ENCODE data around the gene TNRC6A. TPM values are rescaled to one million over a fixed set of nuclear protein-coding genes. Genes with fewer than 3 reads are reported as not detected.

TNRC6A gene
- total and polyA plus RNA-seq, 2 of the 13 experiments (the other 11 are each of a cell fraction or from before 2014, with no cell fraction given) = 30.9 to 43.6 TPM

DNA sequence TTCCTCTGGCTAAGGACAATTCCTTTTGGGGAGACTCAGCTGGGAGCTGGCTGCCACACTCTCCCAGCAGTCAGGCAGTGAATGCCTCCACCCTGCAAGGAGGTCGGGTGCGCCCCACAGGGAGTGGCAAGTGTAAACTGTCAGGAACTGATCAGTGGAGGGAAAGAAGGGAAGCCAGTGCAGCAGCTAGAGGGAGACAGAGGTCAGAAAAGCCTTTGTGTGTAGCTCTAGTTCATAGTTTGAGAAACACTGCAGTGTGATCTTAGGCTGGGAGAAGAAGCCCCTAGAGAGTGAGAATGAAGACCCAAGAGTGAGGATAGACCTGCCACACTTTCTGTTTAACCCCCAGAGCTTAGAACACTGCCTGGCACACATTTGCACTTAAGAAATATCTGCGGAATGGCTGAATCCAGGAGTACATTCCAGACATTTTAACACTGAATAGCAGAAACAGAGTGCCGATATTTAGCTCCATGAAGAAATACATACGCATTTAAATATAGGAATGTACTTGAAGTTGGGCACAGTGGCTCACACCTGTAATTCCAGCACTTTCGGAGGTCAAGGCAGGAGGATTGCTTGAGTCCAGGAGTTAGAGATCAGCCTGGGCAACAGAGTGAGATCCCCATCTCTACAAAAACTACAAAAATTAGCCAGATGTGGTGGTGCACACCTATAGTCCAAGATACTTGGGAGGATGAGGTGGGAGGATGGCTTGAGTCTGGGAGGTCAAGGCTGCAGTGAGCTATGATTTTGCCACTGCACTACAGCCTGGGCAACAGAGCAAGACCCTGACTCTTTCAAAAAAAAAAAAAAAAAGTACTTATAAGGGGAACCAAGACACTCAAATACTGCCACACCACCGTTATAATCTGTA is 105.2 kb downstream of the TNRC6A start (continued):
- no peak for TF ChIP-seq ZNF800 (CRISPR knock-in tag; IDR thresholded peaks at IDR 0.05)
- no peak for TF ChIP-seq ZNF337 (CRISPR knock-in tag; IDR thresholded peaks at IDR 0.05; ENCODE audit: borderline replicate concordance, low read depth)
- TF ChIP-seq AHR (CRISPR knock-in tag; IDR thresholded peaks at IDR 0.05) = 0 out of 2 replicates have a peak, but pooled peaks have one; percentile 27
- TF ChIP-seq, protein P1, sequence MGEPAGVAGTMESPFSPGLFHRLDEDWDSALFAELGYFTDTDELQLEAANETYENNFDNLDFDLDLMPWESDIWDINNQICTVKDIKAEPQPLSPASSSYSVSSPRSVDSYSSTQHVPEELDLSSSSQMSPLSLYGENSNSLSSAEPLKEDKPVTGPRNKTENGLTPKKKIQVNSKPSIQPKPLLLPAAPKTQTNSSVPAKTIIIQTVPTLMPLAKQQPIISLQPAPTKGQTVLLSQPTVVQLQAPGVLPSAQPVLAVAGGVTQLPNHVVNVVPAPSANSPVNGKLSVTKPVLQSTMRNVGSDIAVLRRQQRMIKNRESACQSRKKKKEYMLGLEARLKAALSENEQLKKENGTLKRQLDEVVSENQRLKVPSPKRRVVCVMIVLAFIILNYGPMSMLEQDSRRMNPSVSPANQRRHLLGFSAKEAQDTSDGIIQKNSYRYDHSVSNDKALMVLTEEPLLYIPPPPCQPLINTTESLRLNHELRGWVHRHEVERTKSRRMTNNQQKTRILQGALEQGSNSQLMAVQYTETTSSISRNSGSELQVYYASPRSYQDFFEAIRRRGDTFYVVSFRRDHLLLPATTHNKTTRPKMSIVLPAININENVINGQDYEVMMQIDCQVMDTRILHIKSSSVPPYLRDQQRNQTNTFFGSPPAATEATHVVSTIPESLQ (CRISPR knock-in tag; conservative IDR thresholded peaks at IDR 0.05) = 0 out of 2 replicates have a peak, but pooled peaks have one; percentile 45
- TF ChIP-seq, protein P2, sequence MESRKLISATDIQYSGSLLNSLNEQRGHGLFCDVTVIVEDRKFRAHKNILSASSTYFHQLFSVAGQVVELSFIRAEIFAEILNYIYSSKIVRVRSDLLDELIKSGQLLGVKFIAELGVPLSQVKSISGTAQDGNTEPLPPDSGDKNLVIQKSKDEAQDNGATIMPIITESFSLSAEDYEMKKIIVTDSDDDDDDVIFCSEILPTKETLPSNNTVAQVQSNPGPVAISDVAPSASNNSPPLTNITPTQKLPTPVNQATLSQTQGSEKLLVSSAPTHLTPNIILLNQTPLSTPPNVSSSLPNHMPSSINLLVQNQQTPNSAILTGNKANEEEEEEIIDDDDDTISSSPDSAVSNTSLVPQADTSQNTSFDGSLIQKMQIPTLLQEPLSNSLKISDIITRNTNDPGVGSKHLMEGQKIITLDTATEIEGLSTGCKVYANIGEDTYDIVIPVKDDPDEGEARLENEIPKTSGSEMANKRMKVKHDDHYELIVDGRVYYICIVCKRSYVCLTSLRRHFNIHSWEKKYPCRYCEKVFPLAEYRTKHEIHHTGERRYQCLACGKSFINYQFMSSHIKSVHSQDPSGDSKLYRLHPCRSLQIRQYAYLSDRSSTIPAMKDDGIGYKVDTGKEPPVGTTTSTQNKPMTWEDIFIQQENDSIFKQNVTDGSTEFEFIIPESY (CRISPR knock-in tag; IDR thresholded peaks at IDR 0.05) = 0 out of 2 replicates have a peak, but pooled peaks have one; percentile 23
- no peak for TF ChIP-seq ZBTB1 (CRISPR knock-in tag; IDR thresholded peaks at IDR 0.05; ENCODE audit: borderline replicate concordance)
- peak; percentile 24; the same call in 1 of the 2 replicates for TF ChIP-seq ZNF687 (CRISPR knock-in tag; IDR thresholded peaks at IDR 0.05)
- TF ChIP-seq PCBP1 (IDR thresholded peaks at IDR 0.05; ENCODE audit: borderline replicate concordance, low read depth, low read length) = no peak
- TF ChIP-seq ZNF501 (CRISPR knock-in tag; IDR thresholded peaks at IDR 0.05) = no peak
- peak; percentile 49; the same call in 1 of the 2 replicates for TF ChIP-seq ZFP91 (CRISPR knock-in tag; IDR thresholded peaks at IDR 0.05; ENCODE audit: borderline replicate concordance)
- TF ChIP-seq FOSL2 (CRISPR knock-in tag; IDR thresholded peaks at IDR 0.05) = peak; percentile 53
- 0 out of 2 replicates have a peak, but pooled peaks have one; percentile 28 for TF ChIP-seq ZFP36L1 (CRISPR knock-in tag; IDR thresholded peaks at IDR 0.05)
